K562 (cell line): ENCODE measurements around the gene GABARAPL2. TPM values are rescaled to one million over a fixed set of nuclear protein-coding genes. Genes with fewer than 3 reads are reported as not detected.

ENCODE experiments used
- ARID3B ChIP-seq: fragments of 250-450 bp; sonication (Bioruptor Pico); IDR thresholded peaks from 2 replicates; pipeline ENCODE4 v1.4.0; 2020; ENCODE audit warnings: borderline replicate concordance
- BHLHE40 ChIP-seq: IDR thresholded peaks from 2 replicates; pipeline ENCODE4 v1.6.1; 2011; ENCODE audit warnings: low read length, improper control_type of control experiment
- CCNT2 ChIP-seq: IDR thresholded peaks from 2 replicates; pipeline ENCODE4 v1.6.1; 2011; ENCODE audit warnings: borderline replicate concordance, low read depth, mild to moderate bottlenecking, moderate library complexity, mixed read lengths, low read length; ENCODE audit not compliant: insufficient read length; ENCODE audit errors: extremely low read depth
- E2F3 ChIP-seq: fragments of 250-450 bp; sonication (Bioruptor Pico); IDR thresholded peaks from 2 replicates; pipeline ENCODE4 v1.4.0; 2020; ENCODE audit warnings: mild to moderate bottlenecking
- E2F5 ChIP-seq: sonication (generic); formaldehyde crosslinking; IDR thresholded peaks from 2 replicates; pipeline ENCODE4 v1.8.0; 2022; ENCODE audit warnings: mild to moderate bottlenecking, missing genetic modification reagents
- E2F6 ChIP-seq, 2 experiments: IDR thresholded peaks; 2 replicates each; pipeline ENCODE4 v1.6.1; 2011; ENCODE audit warnings: borderline replicate concordance in 1 of 2, control low read depth in 1 of 2, low read depth in 1 of 2, low read length in 1 of 2, mild to moderate bottlenecking in 1 of 2, mixed read lengths in 1 of 2, moderate library complexity in 1 of 2; ENCODE audit not compliant: insufficient read depth in 1 of 2, insufficient read length in 1 of 2, poor library complexity in 1 of 2, severe bottlenecking in 1 of 2; ENCODE audit errors: extremely low read depth in 1 of 2
- FOXP1 ChIP-seq: sonication (generic); formaldehyde crosslinking; IDR thresholded peaks from 2 replicates; pipeline ENCODE4 v1.8.0; 2022; ENCODE audit warnings: mild to moderate bottlenecking, missing genetic modification reagents
- HLTF ChIP-seq: fragments of 450-650 bp; IDR thresholded peaks from 2 replicates; pipeline ENCODE4 v1.6.1; 2016
- HNRNPH1 ChIP-seq: fragments of 200-400 bp; formaldehyde crosslinking; optimal IDR thresholded peaks from 2 replicates; pipeline ENCODE3; 2017; ENCODE audit warnings: low read depth, mild to moderate bottlenecking, low read length, moderate library complexity
- HNRNPK ChIP-seq: fragments of 200-400 bp; formaldehyde crosslinking; IDR thresholded peaks from one replicate; pipeline ENCODE4 v1.6.1; 2018; ENCODE audit warnings: mild to moderate bottlenecking, low read depth, low read length; ENCODE audit not compliant: poor library complexity, severe bottlenecking
- LCOR ChIP-seq: sonication (generic); formaldehyde crosslinking; IDR thresholded peaks from 2 replicates; pipeline ENCODE4 v1.8.0; 2022; ENCODE audit warnings: mild to moderate bottlenecking, missing genetic modification reagents
- NR3C1 ChIP-seq: sonication (generic); formaldehyde crosslinking; IDR thresholded peaks from 2 replicates; pipeline ENCODE4 v1.8.1; 2022; ENCODE audit warnings: missing genetic modification reagents
- PHF21A ChIP-seq: fragments of 450-650 bp; IDR thresholded peaks from 2 replicates; pipeline ENCODE4 v1.6.1; 2017; ENCODE audit warnings: low read depth, borderline replicate concordance
- RB1 ChIP-seq: fragments of 450-650 bp; IDR thresholded peaks from 2 replicates; pipeline ENCODE4 v1.6.1; 2017; ENCODE audit warnings: low read depth, mild to moderate bottlenecking
- RBM34 ChIP-seq: fragments of 200-400 bp; formaldehyde crosslinking; IDR thresholded peaks from 2 replicates; pipeline ENCODE4 v1.6.1; 2018; ENCODE audit warnings: low read length, borderline replicate concordance; ENCODE audit not compliant: insufficient read depth
- RHOXF2B ChIP-seq: fragments of 250-450 bp; sonication (Bioruptor Pico); conservative IDR thresholded peaks from 2 replicates; pipeline ENCODE4 v1.5.1; 2021
- SAP30 ChIP-seq: fragments of 200-600 bp; sonication (generic); IDR thresholded peaks from 2 replicates; pipeline ENCODE4 v1.6.1; 2012; ENCODE audit warnings: borderline replicate concordance, low read depth, mild to moderate bottlenecking, moderate library complexity, low read length, control low read depth, inconsistent platforms; ENCODE audit not compliant: insufficient read depth, poor library complexity, severe bottlenecking
- SRF ChIP-seq, 2 experiments: fragments of 250-450, 450-650 bp in 1 of 2; sonication (Bioruptor Pico) in 1 of 2; sonication (generic) in 1 of 2; formaldehyde crosslinking; IDR thresholded peaks; 2 replicates each; pipeline versions ENCODE4 v1.5.0 to v1.5.1; 2020 to 2022; ENCODE audit warnings: mild to moderate bottlenecking in 1 of 2, missing genetic modification reagents in 1 of 2
- TCFL5 ChIP-seq: fragments of 250-450 bp; sonication (Bioruptor Pico); conservative IDR thresholded peaks from 2 replicates; pipeline ENCODE4 v1.6.1; 2021; ENCODE audit warnings: mild to moderate bottlenecking, moderate library complexity, matching md5 sums
- ZBTB9 ChIP-seq: fragments of 450-650 bp; formaldehyde crosslinking; IDR thresholded peaks from 2 replicates; pipeline ENCODE4 v1.4.0; 2020; ENCODE audit warnings: mild to moderate bottlenecking, moderate library complexity
- ZKSCAN1 ChIP-seq: fragments of 150-350 bp; IDR thresholded peaks from 2 replicates; pipeline ENCODE4 v1.6.1; 2016; ENCODE audit warnings: low read depth, low read length
- ZNF133 ChIP-seq: fragments of 250-450 bp; sonication (Bioruptor Pico); IDR thresholded peaks from 2 replicates; pipeline ENCODE4 v1.4.0; 2020; ENCODE audit warnings: mild to moderate bottlenecking
- ZNF263 ChIP-seq: sonication (generic); formaldehyde crosslinking; IDR thresholded peaks from 2 replicates; pipeline ENCODE4 v1.8.0; 2022; ENCODE audit warnings: mild to moderate bottlenecking, missing genetic modification reagents, borderline replicate concordance
- polyA plus RNA-seq, 8 experiments: library from polyadenylated mRNA; depleted of rRNA in 4 of 8; stranded (reverse) in 5 of 8; unstranded in 3 of 8; fragments of >200 nt; fragmentation: Nextera tagmentation in 2 of 8; fragmentation: Illumina TruSeq in 1 of 8; extraction: Ambion mirVana in 2 of 8; extraction: Trizol in 1 of 8; gene quantifications; 2 replicates each; pipeline versions ENCODE4 v1.2.1 to v1.2.3, GENCODE V29; 2011 to 2014; ENCODE audit warnings: inconsistent platforms in 1 of 8, missing spikeins in 1 of 8
- total RNA-seq, 7 experiments: library from RNA; depleted of rRNA in 6 of 7; stranded (reverse); fragments of >200 nt in 6 of 7; fragmentation: Illumina TruSeq in 2 of 7; extraction: Trizol in 2 of 7; gene quantifications; 2 replicates each; pipeline versions ENCODE4 v1.2.1 to v1.2.3, GENCODE V29; 2011 to 2021; ENCODE audit warnings: low replicate concordance in 1 of 7

GABARAPL2 gene
- total and polyA plus RNA-seq, 9 of the 15 experiments (the other 6 are each of a cell fraction or from before 2014, with no cell fraction given), result 42.1 to 288 (median 91.8) TPM

- 0 out of 2 replicates have a peak, but pooled peaks have one; percentile 62 for TF ChIP-seq E2F5 (CRISPR knock-in tag)
- TF ChIP-seq SAP30, result peak; percentile 95
- 0 out of 2 replicates have a peak, but pooled peaks have one; percentile 18 for TF ChIP-seq ARID3B (CRISPR knock-in tag)
- peak; percentile 62; the same call in 1 of the 2 replicates for TF ChIP-seq LCOR (CRISPR knock-in tag)
- TF ChIP-seq NR3C1, result peak; percentile 77; the same call in 1 of the 2 replicates
- TF ChIP-seq RHOXF2B, result no peak
- peak in 1 of 2 experiments; percentile 63; a peak in 1 of 4 replicates for TF ChIP-seq SRF (CRISPR knock-in tag; IDR thresholded peaks at IDR 0.05)
- no peak for TF ChIP-seq HLTF
- TF ChIP-seq FOXP1 (CRISPR knock-in tag), result peak; percentile 23; the same call in 1 of the 2 replicates
- TF ChIP-seq ZBTB9 (CRISPR knock-in tag), result peak; percentile 41; the same call in 1 of the 2 replicates
- TF ChIP-seq BHLHE40, result no peak
- peak; percentile 17 for TF ChIP-seq CCNT2
- TF ChIP-seq ZKSCAN1, result no peak
- TF ChIP-seq ZNF133 (CRISPR knock-in tag), result no peak
- no peak for TF ChIP-seq HNRNPH1
- no peak for TF ChIP-seq PHF21A
- TF ChIP-seq E2F6 (IDR thresholded peaks at IDR 0.05; ENCODE audit: borderline replicate concordance in 1 of 2, extremely low read depth in 1 of 2, insufficient read depth in 1 of 2, insufficient read length in 1 of 2, low read depth in 1 of 2, low read length in 1 of 2, poor library complexity in 1 of 2, severe bottlenecking in 1 of 2), result peak; percentile 72 to 92
- 0 out of 2 replicates have a peak, but pooled peaks have one; percentile 9 for TF ChIP-seq ZNF263 (CRISPR knock-in tag)
- TF ChIP-seq RBM34, result no peak
- TF ChIP-seq TCFL5 (CRISPR knock-in tag), result no peak
- 0 out of 2 replicates have a peak, but pooled peaks have one; percentile 44 for TF ChIP-seq E2F3
- peak; percentile 26 for TF ChIP-seq HNRNPK
- TF ChIP-seq RB1, result no peak
Measured at GRCh38 chr16:75555707-75556430, 10.3 kb upstream of the GABARAPL2 start, which contains the start of gene TMEM231 (continued).
